Activated CD8-positive, alpha-beta memory T cell treated with anti-CD3 and anti-CD28 coated beads, Interleukin-2, amount 10 ng/mL, durations not matched to agents 7 days and 5 days (primary cell): ENCODE measurements around the gene FBN1. TPM values are rescaled to one million over a fixed set of nuclear protein-coding genes. Genes with fewer than 3 reads are reported as not detected.

Experiments
- ATAC-seq: fragments of 150-1000 bp; cut with Tn5 transposase; one replicate; pipeline ENCODE4 v1.10.0; 2021; ENCODE audit warnings: moderate library complexity
- CTCF ChIA-PET: fragments of 350-600 bp; sonication (Branson Sonifier 250); formaldehyde crosslinking; loops from one replicate; lab custom pipeline; 2021; ENCODE audit warnings: antibody characterized with exemption; lab: Charles Lee
- DNase-seq: peaks from one replicate; pipeline ENCODE4 v3.0.0-alpha.2; 2020
- H3K27ac Mint-ChIP-seq: one replicate; pipeline ENCODE4 v1.8.0; 2021; ENCODE audit warnings: mild to moderate bottlenecking, mixed read lengths
- H3K27me3 Mint-ChIP-seq: one replicate; pipeline ENCODE4 v1.8.0; 2021; ENCODE audit warnings: mixed read lengths
- H3K36me3 Mint-ChIP-seq: one replicate; pipeline ENCODE4 v1.8.0; 2021; ENCODE audit warnings: mild to moderate bottlenecking, mixed read lengths
- H3K4me1 Mint-ChIP-seq: one replicate; pipeline ENCODE4 v1.8.0; 2021; ENCODE audit warnings: mixed read lengths
- H3K4me3 Mint-ChIP-seq: one replicate; pipeline ENCODE4 v1.8.0; 2021; ENCODE audit warnings: mild to moderate bottlenecking, moderate library complexity, mixed read lengths
- H3K9me3 Mint-ChIP-seq: one replicate; pipeline ENCODE4 v1.8.0; 2022; ENCODE audit warnings: low read depth, mixed read lengths
- total RNA-seq, 2 experiments: library from RNA; stranded (reverse); gene quantifications; one replicate each; pipeline ENCODE4 v1.2.3, GENCODE V29; 2021

The FBN1 gene
- total RNA-seq, 2 experiments from 2014 or later = 1.1 to 1.3 TPM

- DNase-seq (no peak), ATAC-seq (no peak)
- Mint-ChIP-seq H3K9me3 (no peaks in the 10 kb centered on the region), H3K27ac (no peak overlapping the region), H3K4me3 (no peak overlapping the region), H3K27me3 (peaks cover 23% of the 10 kb centered on the region), H3K36me3 (no peaks in the 10 kb centered on the region), H3K4me1 (no peaks in the 10 kb centered on the region)
- CTCF ChIA-PET = no interaction called here
These were observed 230.2 kb downstream of the FBN1 start for GRCh38 chr15:48415036-48415886.

DNA sequence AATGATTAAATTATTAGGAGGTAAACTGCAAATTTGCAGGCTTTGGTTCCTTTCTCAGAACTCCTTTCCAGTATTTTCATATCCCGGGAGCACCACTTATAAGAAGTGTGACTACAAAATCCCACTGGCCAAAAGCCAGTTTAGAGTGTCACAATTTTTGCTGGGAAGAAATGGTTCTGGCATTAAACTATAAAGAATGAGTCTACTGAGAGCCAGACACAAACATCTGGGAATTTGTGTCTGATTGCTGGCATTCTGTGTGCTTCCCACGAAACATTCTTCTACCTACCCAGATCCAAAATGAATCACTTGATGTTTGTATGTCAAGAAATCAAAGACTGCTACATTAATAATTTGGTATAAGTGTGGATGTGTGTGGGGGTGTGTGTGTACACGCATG is 231.5 kb downstream of the FBN1 start:
- Mint-ChIP-seq H3K27me3 (peaks cover 20% of the 10 kb centered on the region), H3K4me1 (no peaks in the 10 kb centered on the region), H3K4me3 (no peak overlapping the region), H3K27ac (no peak overlapping the region), H3K9me3 (no peaks in the 10 kb centered on the region), H3K36me3 (no peaks in the 10 kb centered on the region)
- DNase-seq = no peak
- CTCF ChIA-PET = no interaction called here
- ATAC-seq = no peak

DNA sequence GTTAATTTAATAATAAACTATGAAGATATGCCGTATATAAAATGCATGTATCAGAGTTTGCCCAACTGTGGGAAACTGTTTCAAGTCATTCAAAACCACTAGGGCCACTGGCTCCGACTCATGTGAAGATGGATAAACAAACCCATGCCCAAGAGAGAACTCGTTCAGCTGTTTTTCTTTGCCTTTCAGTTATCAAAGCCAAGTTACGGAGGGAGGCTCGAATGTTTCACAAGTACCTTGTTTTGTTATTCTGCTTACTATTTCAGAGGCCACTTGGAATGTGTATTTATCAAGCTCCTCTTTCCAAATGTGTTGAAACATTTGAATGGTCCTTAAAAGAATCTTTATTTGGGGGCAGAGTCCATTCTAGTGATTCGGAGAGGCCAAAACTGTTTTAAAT is 232.2 kb downstream of the FBN1 start:
- no peak overlapping the region for H3K4me3 Mint-ChIP-seq
- no peak overlapping the region for H3K27ac Mint-ChIP-seq
- H3K9me3 Mint-ChIP-seq = no peaks in the 10 kb centered on the region
- H3K27me3 Mint-ChIP-seq = peaks cover 13% of the 10 kb centered on the region
- H3K36me3 Mint-ChIP-seq = no peaks in the 10 kb centered on the region
- DNase-seq (no peak), ATAC-seq (no peak)
- no peaks in the 10 kb centered on the region for H3K4me1 Mint-ChIP-seq
- CTCF ChIA-PET = no interaction called here

GRCh38 chr15:48411971-48412591 is 233.4 kb downstream of the FBN1 start:
- Mint-ChIP-seq H3K27me3 (peaks cover 7% of the 10 kb centered on the region), H3K27ac (no peak overlapping the region), H3K36me3 (no peaks in the 10 kb centered on the region), H3K4me3 (no peak overlapping the region), H3K4me1 (no peaks in the 10 kb centered on the region), H3K9me3 (no peaks in the 10 kb centered on the region)
- DNase-seq = no peak
- no peak for ATAC-seq
- CTCF ChIA-PET = no interaction called here

DNA sequence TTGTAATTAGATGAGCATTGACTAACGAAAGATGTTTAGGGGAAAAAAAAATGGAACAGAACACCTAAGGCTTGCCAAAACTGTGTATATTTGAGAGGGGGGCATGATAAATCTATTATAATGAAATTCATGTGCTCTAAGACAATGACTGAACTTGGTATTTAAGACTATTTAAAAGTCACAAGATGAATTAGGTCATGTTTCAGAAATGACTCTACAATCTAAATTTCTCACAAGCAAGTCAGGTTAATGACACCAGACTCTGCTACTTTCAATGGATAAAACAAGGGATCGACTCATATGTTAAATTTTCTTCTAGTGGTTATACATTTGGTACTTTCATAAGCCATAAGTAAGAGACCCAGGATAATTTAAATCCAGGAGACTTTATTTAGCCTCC is 235.9 kb downstream of the FBN1 start:
- ATAC-seq = no peak
- peaks cover 1% of the 10 kb centered on the region for H3K4me1 Mint-ChIP-seq

GRCh38 chr15:48408327-48408726 is 237.2 kb downstream of the FBN1 start:
- DNase-seq = no peak
- no peaks in the 10 kb centered on the region for H3K9me3 Mint-ChIP-seq
- H3K4me3 Mint-ChIP-seq = no peak overlapping the region
- ATAC-seq = no peak
- H3K27ac Mint-ChIP-seq = no peak overlapping the region
- H3K36me3 Mint-ChIP-seq = no peaks in the 10 kb centered on the region
- CTCF ChIA-PET = no interaction called here
- peaks cover 3% of the 10 kb centered on the region for H3K27me3 Mint-ChIP-seq
- H3K4me1 Mint-ChIP-seq = peaks cover 1% of the 10 kb centered on the region

More for the DNA sequence above, 235.9 kb downstream of the FBN1 start:
- H3K27ac Mint-ChIP-seq = no peak overlapping the region
- H3K36me3 Mint-ChIP-seq = no peaks in the 10 kb centered on the region
- peaks cover 7% of the 10 kb centered on the region for H3K27me3 Mint-ChIP-seq
- CTCF ChIA-PET = no interaction called here
- no peak for DNase-seq
- no peaks in the 10 kb centered on the region for H3K9me3 Mint-ChIP-seq
- H3K4me3 Mint-ChIP-seq = no peak overlapping the region

DNA sequence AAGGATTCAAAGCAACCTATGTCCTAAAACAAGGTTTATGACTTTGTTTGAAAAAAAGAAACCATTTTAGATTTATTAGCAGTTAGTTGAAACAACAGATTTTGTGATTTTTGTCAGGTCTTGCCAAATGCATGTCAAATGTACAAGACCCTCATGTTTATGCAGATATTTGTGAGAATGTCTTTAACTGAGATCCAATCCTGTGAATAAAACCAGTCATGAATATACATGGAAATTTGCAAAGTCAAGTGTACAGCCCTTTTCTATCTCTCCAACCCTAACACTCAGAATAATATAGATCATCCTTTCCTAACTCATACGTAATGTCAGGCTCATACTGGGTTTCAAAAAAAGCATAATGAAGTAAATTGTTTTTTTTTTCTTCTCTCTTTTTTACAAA is 237.9 kb downstream of the FBN1 start:
- Mint-ChIP-seq H3K4me1 (peaks cover 1% of the 10 kb centered on the region), H3K4me3 (no peak overlapping the region), H3K27me3 (peaks cover 3% of the 10 kb centered on the region), H3K9me3 (no peaks in the 10 kb centered on the region), H3K36me3 (no peaks in the 10 kb centered on the region), H3K27ac (no peak overlapping the region)
- ATAC-seq (no peak), DNase-seq (no peak)
- CTCF ChIA-PET = no interaction called here

DNA sequence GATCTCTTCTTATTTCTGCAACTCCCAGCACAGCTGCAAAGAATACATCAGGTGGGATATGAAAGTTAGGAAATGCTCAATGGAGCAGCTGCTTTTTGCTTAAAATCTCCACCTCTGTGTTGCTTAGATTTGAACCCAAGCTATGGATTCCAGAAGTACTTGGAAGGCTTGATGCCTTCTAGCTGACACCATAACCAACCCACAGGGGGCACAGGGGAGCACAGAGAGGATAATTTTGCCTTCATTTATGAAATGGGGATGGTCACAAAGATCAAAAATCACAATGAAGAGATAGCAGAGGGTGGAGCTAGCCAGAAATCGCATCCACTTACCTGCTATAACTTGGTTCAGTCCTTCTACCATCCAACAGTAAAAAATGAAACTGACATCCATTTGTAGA is 238.6 kb downstream of the FBN1 start:
- H3K9me3 Mint-ChIP-seq = no peaks in the 10 kb centered on the region
- CTCF ChIA-PET = no interaction called here
- peaks cover 1% of the 10 kb centered on the region for H3K4me1 Mint-ChIP-seq
- no peaks in the 10 kb centered on the region for H3K36me3 Mint-ChIP-seq
- H3K27ac Mint-ChIP-seq = no peak overlapping the region
- no peak for ATAC-seq
- DNase-seq = no peak
- H3K27me3 Mint-ChIP-seq = peaks cover 3% of the 10 kb centered on the region
- H3K4me3 Mint-ChIP-seq = no peak overlapping the region

DNA sequence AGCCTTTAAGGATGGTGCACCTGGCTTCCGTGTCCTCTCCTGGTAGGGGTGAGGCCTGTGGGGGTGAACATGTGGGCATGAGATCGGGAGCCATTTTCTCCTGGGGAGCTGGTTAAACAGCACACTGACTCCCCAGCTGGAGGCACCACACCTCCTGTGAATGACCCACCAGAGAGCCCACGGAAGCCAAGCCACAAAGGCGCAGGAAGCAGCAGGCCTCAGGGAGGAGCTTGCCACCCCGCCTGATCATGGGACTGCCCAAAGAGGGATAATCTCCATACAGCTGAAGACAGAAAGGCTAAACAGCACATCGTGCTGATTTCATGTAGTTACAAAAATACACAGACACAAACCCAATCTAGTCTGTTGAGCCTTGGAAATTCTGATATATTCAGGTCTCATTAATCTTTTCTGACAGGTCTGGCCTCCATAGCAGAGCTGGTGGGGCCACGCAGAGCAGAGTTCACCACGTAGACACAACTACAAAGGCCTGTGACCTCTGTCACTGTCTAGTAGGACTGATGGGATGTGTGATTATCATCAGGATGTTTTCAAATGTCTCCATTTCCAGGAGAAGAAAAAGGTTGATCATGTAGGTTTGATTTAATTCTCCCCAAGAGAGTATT is 239.1 kb downstream of the FBN1 start:
- Mint-ChIP-seq H3K36me3 (no peaks in the 10 kb centered on the region), H3K27me3 (peaks cover 3% of the 10 kb centered on the region), H3K9me3 (no peaks in the 10 kb centered on the region), H3K4me1 (peaks cover 1% of the 10 kb centered on the region), H3K27ac (no peak overlapping the region), H3K4me3 (no peak overlapping the region)
- CTCF ChIA-PET = interaction anchor here (0.6 kb wide), 1 partner anchor 1739 kb away, joined by 3 read pairs; no protein-coding TSS in a partner anchor
- no peak for DNase-seq
- no peak for ATAC-seq

GRCh38 chr15:48402427-48403177 is 242.9 kb downstream of the FBN1 start:
- Mint-ChIP-seq H3K36me3 (no peaks in the 10 kb centered on the region), H3K4me3 (no peak overlapping the region), H3K9me3 (no peaks in the 10 kb centered on the region), H3K27me3 (peaks cover 2% of the 10 kb centered on the region), H3K27ac (no peak overlapping the region), H3K4me1 (peaks cover 1% of the 10 kb centered on the region)
- CTCF ChIA-PET = no interaction called here
- no peak for ATAC-seq
- no peak for DNase-seq

DNA sequence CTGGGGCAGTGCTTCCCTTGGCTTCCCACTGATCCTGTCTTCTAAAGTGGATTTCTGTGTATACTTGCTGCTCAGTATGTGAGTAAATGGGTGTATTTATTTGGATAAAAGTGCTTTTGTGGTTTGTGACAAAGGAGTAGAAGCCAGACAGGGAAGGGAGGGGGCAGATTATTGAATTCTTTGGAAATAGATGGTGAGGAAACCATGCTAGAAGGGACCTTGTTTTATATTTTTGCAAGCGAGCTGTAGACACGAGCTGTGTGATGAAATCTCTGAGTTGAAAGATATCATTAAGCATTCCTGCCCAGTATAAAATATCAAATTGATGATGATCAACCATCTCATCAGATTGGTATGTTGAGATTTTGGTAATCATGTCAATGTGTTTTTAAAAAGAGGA is 245.4 kb downstream of the FBN1 start:
- ATAC-seq (no peak), DNase-seq (no peak)
- Mint-ChIP-seq H3K4me3 (no peak overlapping the region), H3K36me3 (no peaks in the 10 kb centered on the region), H3K9me3 (no peaks in the 10 kb centered on the region), H3K4me1 (no peaks in the 10 kb centered on the region), H3K27ac (no peak overlapping the region), H3K27me3 (peaks cover 2% of the 10 kb centered on the region)
- CTCF ChIA-PET = interaction anchor here (1.6 kb wide), 1 partner anchor 108 kb away, joined by 3 read pairs; no protein-coding TSS in a partner anchor

- ATAC-seq (no peak), DNase-seq (no peak)
- Mint-ChIP-seq H3K27ac (no peak overlapping the region), H3K4me1 (no peaks in the 10 kb centered on the region), H3K4me3 (no peak overlapping the region), H3K9me3 (no peaks in the 10 kb centered on the region), H3K36me3 (no peaks in the 10 kb centered on the region), H3K27me3 (peaks cover 2% of the 10 kb centered on the region)
- CTCF ChIA-PET = no interaction called here
These were observed 247.7 kb downstream of the FBN1 start for GRCh38 chr15:48397841-48398240.

DNA sequence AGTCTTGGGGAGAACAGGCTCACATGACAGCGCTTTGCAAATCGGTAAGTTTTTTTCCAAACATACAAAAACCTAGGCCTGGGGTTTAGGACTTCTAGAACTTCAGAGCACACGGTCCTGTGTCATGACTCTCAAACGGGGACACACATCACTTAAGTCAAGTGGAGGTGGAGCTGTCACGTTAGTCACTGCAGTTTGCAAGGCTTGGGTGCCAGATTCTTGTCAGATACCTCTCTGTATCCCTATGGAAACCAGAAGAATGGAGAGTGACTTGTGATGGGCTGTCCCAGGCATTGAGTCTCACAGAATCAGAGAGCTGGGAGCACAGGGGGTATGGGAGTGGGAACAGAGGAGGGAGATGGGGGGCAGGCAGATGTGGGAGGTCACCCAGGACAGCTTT is 249.5 kb downstream of the FBN1 start:
- peaks cover 4% of the 10 kb centered on the region for H3K27me3 Mint-ChIP-seq
- CTCF ChIA-PET = no interaction called here
- no peaks in the 10 kb centered on the region for H3K9me3 Mint-ChIP-seq
- no peaks in the 10 kb centered on the region for H3K36me3 Mint-ChIP-seq
- no peak overlapping the region for H3K27ac Mint-ChIP-seq
- H3K4me1 Mint-ChIP-seq = no peaks in the 10 kb centered on the region
- no peak for DNase-seq
- H3K4me3 Mint-ChIP-seq = no peak overlapping the region
- no peak for ATAC-seq
